HepG2 (cell line): ENCODE data around the gene B3GNT8. TPM values are rescaled to one million over a fixed set of nuclear protein-coding genes. Genes with fewer than 3 reads are reported as not detected.

Experiments
- CEBPG ChIP-seq: IDR thresholded peaks from 2 replicates; pipeline ENCODE4 v1.6.1; 2016
- MBD4 ChIP-seq: IDR thresholded peaks from 2 replicates; pipeline ENCODE4 v1.6.1; 2012; ENCODE audit warnings: low read length, inconsistent platforms, borderline replicate concordance
- PHF5A ChIP-seq: IDR thresholded peaks from one replicate; pipeline ENCODE4 v1.6.1; 2018; ENCODE audit warnings: low read depth, missing genetic modification reagents; ENCODE audit not compliant: unreplicated experiment
- ZNF577 ChIP-seq: sonication (generic); formaldehyde crosslinking; IDR thresholded peaks from 2 replicates; pipeline ENCODE4 v1.4.0; 2020; ENCODE audit warnings: mild to moderate bottlenecking, low read depth, missing genetic modification reagents, borderline replicate concordance
- ZNF674 ChIP-seq: sonication (generic); formaldehyde crosslinking; IDR thresholded peaks from 2 replicates; pipeline ENCODE4 v1.5.0; 2020; ENCODE audit warnings: low read depth, mild to moderate bottlenecking, missing genetic modification reagents
- polyA plus RNA-seq, 8 experiments: library from polyadenylated mRNA; depleted of rRNA in 3 of 8; stranded (reverse) in 7 of 8; unstranded in 1 of 8; fragments of >200 nt; fragmentation: Illumina TruSeq in 4 of 8; extraction: Trizol in 4 of 8; gene quantifications; 2 replicates each; pipeline versions ENCODE4 v1.2.1 to v1.2.3, GENCODE V29; 2011 to 2016; ENCODE audit warnings: low read depth in 4 of 8, missing spikeins in 1 of 8, mixed read lengths in 1 of 8; ENCODE audit not compliant: insufficient read depth in 1 of 8
- total RNA-seq, 5 experiments: library from RNA; depleted of rRNA; stranded (reverse); fragments of >200 nt; fragmentation: Illumina TruSeq; extraction: Trizol; gene quantifications; 2 replicates each; pipeline ENCODE4 v1.2.3, GENCODE V29; 2016; ENCODE audit warnings: low read depth in 1 of 5
- TF ChIP-seq, protein P1 (sequence below): sonication (generic); formaldehyde crosslinking; IDR thresholded peaks from 2 replicates; pipeline ENCODE4 v1.9.0; 2021; ENCODE audit warnings: mild to moderate bottlenecking, missing genetic modification reagents
- TF ChIP-seq, protein P2 (sequence below): sonication (generic); formaldehyde crosslinking; IDR thresholded peaks from 2 replicates; pipeline ENCODE4 v1.4.0; 2020; ENCODE audit warnings: missing genetic modification reagents
- TF ChIP-seq, protein P3 (sequence below): sonication (generic); formaldehyde crosslinking; IDR thresholded peaks from 2 replicates; pipeline ENCODE4 v1.5.0; 2020; ENCODE audit warnings: mild to moderate bottlenecking, missing genetic modification reagents
- TF ChIP-seq, protein P4 (sequence below): sonication (generic); formaldehyde crosslinking; IDR thresholded peaks from 2 replicates; pipeline ENCODE4 v1.4.0; 2020; ENCODE audit warnings: missing genetic modification reagents, low read depth, mild to moderate bottlenecking, borderline replicate concordance
- TF ChIP-seq, protein P5 (sequence below): sonication (generic); formaldehyde crosslinking; IDR thresholded peaks from 2 replicates; pipeline ENCODE4 v1.5.0; 2020; ENCODE audit warnings: missing genetic modification reagents, mild to moderate bottlenecking, borderline replicate concordance

The B3GNT8 gene
- total and polyA plus RNA-seq, 2 of the 13 experiments (the other 11 are each of a cell fraction or from before 2014, with no cell fraction given), result 0.26 to 1.9 TPM

DNA sequence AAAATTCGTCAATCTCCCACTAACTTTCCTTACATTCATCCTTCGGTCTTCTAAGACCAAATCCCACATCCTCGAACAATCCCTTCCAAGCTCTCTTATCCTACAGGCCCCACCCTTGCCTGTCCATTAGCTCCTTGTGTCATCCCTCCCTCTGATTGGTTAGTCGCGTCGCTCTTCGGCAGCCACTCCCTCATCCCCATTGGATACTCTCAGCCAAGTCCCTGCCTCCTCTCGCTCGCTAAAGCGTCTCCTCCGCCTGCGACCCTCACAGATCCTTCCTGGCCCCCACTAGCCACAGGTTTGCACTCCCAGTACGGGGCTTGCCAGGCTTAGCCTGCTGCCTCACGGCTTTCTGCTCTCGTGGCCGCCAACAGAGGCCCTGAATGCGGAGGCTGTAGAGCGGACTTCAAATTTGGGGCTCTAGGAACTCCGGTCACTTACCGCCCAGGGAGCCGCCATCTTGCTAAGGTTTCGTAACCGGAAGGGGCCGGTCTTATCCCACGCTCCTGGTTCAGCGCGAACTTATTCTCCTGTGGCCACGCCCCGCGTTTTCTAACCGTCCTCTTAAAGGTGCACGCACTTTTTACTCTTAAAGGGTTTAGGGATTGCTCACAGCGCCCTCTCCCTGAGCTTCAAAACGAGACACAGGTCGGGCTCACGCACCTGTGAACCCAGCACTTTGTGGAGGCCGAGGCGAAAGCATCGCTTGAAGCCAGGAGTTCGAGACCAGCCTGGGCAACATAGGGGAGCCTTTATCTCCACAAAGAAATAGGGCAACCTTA lies 12.5 kb upstream of the B3GNT8 start, which contains the start of gene DMAC2 (continued):
- TF ChIP-seq, protein P1, sequence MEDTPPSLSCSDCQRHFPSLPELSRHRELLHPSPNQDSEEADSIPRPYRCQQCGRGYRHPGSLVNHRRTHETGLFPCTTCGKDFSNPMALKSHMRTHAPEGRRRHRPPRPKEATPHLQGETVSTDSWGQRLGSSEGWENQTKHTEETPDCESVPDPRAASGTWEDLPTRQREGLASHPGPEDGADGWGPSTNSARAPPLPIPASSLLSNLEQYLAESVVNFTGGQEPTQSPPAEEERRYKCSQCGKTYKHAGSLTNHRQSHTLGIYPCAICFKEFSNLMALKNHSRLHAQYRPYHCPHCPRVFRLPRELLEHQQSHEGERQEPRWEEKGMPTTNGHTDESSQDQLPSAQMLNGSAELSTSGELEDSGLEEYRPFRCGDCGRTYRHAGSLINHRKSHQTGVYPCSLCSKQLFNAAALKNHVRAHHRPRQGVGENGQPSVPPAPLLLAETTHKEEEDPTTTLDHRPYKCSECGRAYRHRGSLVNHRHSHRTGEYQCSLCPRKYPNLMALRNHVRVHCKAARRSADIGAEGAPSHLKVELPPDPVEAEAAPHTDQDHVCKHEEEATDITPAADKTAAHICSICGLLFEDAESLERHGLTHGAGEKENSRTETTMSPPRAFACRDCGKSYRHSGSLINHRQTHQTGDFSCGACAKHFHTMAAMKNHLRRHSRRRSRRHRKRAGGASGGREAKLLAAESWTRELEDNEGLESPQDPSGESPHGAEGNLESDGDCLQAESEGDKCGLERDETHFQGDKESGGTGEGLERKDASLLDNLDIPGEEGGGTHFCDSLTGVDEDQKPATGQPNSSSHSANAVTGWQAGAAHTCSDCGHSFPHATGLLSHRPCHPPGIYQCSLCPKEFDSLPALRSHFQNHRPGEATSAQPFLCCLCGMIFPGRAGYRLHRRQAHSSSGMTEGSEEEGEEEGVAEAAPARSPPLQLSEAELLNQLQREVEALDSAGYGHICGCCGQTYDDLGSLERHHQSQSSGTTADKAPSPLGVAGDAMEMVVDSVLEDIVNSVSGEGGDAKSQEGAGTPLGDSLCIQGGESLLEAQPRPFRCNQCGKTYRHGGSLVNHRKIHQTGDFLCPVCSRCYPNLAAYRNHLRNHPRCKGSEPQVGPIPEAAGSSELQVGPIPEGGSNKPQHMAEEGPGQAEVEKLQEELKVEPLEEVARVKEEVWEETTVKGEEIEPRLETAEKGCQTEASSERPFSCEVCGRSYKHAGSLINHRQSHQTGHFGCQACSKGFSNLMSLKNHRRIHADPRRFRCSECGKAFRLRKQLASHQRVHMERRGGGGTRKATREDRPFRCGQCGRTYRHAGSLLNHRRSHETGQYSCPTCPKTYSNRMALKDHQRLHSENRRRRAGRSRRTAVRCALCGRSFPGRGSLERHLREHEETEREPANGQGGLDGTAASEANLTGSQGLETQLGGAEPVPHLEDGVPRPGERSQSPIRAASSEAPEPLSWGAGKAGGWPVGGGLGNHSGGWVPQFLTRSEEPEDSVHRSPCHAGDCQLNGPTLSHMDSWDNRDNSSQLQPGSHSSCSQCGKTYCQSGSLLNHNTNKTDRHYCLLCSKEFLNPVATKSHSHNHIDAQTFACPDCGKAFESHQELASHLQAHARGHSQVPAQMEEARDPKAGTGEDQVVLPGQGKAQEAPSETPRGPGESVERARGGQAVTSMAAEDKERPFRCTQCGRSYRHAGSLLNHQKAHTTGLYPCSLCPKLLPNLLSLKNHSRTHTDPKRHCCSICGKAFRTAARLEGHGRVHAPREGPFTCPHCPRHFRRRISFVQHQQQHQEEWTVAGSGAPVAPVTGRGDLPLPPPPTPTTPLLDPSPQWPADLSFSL (CRISPR knock-in tag), result no peak
- TF ChIP-seq, protein P2, sequence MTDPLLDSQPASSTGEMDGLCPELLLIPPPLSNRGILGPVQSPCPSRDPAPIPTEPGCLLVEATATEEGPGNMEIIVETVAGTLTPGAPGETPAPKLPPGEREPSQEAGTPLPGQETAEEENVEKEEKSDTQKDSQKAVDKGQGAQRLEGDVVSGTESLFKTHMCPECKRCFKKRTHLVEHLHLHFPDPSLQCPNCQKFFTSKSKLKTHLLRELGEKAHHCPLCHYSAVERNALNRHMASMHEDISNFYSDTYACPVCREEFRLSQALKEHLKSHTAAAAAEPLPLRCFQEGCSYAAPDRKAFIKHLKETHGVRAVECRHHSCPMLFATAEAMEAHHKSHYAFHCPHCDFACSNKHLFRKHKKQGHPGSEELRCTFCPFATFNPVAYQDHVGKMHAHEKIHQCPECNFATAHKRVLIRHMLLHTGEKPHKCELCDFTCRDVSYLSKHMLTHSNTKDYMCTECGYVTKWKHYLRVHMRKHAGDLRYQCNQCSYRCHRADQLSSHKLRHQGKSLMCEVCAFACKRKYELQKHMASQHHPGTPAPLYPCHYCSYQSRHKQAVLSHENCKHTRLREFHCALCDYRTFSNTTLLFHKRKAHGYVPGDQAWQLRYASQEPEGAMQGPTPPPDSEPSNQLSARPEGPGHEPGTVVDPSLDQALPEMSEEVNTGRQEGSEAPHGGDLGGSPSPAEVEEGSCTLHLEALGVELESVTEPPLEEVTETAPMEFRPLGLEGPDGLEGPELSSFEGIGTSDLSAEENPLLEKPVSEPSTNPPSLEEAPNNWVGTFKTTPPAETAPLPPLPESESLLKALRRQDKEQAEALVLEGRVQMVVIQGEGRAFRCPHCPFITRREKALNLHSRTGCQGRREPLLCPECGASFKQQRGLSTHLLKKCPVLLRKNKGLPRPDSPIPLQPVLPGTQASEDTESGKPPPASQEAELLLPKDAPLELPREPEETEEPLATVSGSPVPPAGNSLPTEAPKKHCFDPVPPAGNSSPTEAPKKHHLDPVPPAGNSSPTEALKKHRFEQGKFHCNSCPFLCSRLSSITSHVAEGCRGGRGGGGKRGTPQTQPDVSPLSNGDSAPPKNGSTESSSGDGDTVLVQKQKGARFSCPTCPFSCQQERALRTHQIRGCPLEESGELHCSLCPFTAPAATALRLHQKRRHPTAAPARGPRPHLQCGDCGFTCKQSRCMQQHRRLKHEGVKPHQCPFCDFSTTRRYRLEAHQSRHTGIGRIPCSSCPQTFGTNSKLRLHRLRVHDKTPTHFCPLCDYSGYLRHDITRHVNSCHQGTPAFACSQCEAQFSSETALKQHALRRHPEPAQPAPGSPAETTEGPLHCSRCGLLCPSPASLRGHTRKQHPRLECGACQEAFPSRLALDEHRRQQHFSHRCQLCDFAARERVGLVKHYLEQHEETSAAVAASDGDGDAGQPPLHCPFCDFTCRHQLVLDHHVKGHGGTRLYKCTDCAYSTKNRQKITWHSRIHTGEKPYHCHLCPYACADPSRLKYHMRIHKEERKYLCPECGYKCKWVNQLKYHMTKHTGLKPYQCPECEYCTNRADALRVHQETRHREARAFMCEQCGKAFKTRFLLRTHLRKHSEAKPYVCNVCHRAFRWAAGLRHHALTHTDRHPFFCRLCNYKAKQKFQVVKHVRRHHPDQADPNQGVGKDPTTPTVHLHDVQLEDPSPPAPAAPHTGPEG (CRISPR knock-in tag), result no peak
- TF ChIP-seq ZNF674, result no peak
- TF ChIP-seq MBD4, result no peak
- TF ChIP-seq PHF5A (CRISPR knock-in tag), result no peak
- no peak for TF ChIP-seq ZNF577 (CRISPR knock-in tag)
- TF ChIP-seq, protein P3, sequence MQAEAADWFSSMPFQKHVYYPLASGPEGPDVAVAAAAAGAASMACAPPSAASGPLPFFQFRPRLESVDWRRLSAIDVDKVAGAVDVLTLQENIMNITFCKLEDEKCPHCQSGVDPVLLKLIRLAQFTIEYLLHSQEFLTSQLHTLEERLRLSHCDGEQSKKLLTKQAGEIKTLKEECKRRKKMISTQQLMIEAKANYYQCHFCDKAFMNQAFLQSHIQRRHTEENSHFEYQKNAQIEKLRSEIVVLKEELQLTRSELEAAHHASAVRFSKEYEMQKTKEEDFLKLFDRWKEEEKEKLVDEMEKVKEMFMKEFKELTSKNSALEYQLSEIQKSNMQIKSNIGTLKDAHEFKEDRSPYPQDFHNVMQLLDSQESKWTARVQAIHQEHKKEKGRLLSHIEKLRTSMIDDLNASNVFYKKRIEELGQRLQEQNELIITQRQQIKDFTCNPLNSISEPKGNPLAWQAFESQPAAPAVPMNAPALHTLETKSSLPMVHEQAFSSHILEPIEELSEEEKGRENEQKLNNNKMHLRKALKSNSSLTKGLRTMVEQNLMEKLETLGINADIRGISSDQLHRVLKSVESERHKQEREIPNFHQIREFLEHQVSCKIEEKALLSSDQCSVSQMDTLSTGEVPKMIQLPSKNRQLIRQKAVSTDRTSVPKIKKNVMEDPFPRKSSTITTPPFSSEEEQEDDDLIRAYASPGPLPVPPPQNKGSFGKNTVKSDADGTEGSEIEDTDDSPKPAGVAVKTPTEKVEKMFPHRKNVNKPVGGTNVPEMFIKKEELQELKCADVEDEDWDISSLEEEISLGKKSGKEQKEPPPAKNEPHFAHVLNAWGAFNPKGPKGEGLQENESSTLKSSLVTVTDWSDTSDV (CRISPR knock-in tag), result no peak
- peak; percentile 92 for TF ChIP-seq CEBPG (CRISPR knock-in tag)
- TF ChIP-seq, protein P4, sequence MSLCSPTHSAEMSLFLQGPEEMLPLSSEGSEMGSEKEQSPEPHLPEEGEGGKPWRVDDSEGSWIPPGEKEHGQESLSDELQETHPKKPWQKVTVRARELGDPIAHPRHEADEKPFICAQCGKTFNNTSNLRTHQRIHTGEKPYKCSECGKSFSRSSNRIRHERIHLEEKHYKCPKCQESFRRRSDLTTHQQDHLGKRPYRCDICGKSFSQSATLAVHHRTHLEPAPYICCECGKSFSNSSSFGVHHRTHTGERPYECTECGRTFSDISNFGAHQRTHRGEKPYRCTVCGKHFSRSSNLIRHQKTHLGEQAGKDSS (CRISPR knock-in tag), result no peak
- TF ChIP-seq, protein P5, sequence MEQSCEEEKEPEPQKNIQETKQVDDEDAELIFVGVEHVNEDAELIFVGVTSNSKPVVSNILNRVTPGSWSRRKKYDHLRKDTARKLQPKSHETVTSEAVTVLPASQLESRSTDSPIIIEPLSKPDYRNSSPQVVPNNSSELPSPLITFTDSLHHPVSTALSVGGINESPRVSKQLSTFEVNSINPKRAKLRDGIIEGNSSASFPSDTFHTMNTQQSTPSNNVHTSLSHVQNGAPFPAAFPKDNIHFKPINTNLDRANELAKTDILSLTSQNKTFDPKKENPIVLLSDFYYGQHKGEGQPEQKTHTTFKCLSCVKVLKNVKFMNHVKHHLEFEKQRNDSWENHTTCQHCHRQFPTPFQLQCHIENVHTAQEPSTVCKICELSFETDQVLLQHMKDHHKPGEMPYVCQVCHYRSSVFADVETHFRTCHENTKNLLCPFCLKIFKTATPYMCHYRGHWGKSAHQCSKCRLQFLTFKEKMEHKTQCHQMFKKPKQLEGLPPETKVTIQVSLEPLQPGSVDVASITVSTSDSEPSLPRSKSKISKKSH, result no peak
